ENCODE results near the gene GLRA3.
"Not testable (repeated sequence)": the region's sequence is repeated elsewhere in the genome, so short reads cannot be mapped to it uniquely, and the experiment has no call there.

GLRA3 gene

DNA sequence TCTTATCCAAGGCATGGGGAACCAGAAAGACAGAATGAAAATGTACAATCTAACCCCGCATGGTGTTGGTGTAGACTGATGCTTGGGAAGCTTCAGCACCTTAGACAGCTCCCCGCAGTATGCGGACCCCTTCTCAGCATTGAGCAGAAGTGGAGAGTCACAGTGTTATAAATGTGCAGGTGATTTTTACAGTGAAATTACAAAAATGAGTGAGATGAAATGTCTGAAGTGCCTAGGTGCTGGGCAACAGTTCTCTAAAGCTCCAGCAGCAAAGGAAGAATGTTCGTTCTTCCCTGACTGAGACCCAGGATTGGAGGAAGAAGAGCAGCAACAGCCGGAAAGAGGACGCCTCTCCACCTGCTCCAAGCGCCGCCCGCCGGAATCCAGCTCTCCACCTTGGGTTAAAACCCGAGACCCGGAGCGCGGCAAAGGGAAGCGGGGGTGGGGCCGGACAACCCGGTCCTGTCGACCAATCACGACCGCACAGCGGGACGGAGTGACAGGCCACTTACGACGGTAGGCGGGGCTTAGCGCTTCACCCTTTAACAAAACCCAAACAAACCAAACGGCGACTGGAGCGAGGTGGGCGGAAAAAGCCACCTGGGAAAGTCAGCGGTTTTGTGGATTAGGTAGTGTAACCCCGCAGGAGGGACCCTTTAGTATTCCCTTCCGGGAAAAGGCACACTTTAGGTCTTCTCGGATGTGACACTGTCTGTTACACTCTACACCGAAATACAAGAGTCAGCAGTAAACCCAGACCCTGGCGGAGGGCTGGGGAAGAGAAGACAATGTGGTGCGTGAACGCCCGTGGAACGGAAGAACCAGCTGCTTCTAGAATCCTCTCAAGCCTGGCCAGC, at the start of gene GLRA3:
Gene GLRA3 (minus strand): TSS at position 403 of the 857 bp plus-strand sequence. CDS start 436 bp downstream, outside the sequence.
- Mint-ChIP-seq H3K27me3 (peaks cover 14% of the 10 kb centered on the region), H3K9me3 (peaks cover 3% of the 10 kb centered on the region), H3K4me3 (no peak within 1 kb of the TSS), H3K27ac (no peak within 1 kb of the TSS), H3K4me1 (ENCODE audit: low read depth) (no peaks in the 10 kb centered on the region), H3K36me3 (ENCODE audit: low read depth) (no peaks in the 10 kb centered on the region)
- intact Hi-C loops (cut with micrococcal nuclease), result no loop called here

DNA sequence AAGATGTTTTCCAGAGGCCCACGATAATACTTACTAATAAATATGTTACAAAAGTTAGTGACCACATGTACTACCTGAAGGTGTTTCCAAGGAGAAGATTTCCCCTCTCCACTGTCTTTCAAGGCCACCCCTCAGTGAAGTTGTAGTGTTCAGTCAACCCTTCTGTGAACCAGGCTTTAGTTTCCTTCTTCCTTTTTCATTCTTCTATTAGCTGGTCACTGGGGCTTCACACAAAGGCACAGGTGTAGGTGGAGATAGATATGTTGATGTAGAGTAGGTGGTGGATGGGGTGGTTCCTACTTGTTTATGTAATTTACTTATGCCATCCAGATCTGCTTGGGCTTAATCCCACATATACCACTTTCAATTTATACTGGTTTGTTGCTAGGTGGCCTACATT, 45.9 kb upstream of the GLRA3 start:
- Mint-ChIP-seq H3K4me1 (ENCODE audit: low read depth) (no peaks in the 10 kb centered on the region), H3K4me3 (no peak overlapping the region), H3K9me3 (no peaks in the 10 kb centered on the region), H3K27me3 (no peaks in the 10 kb centered on the region), H3K36me3 (ENCODE audit: low read depth) (no peaks in the 10 kb centered on the region), H3K27ac (no peak overlapping the region)
- intact Hi-C loops (cut with micrococcal nuclease), result no loop called here

DNA sequence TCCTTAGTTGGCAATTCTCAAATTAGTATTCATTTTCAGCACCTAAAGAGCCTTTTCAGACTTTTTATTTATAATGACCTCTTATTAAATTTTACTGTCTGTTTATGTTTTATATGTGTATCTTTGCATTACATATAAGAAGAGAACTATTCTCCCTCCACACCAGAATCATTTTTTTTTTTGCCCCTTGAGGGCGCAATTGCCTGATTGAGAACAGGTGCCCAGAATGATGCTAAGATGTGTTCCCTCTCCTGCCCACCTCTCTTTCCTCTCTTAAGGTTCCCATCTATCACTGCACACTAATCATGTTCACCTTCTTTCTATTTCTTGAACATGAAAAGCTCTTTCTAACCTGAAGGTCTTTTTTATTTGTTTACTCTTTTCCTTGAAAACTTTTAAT, 44.9 kb upstream of the GLRA3 start:
- Mint-ChIP-seq H3K4me1 (ENCODE audit: low read depth) (no peaks in the 10 kb centered on the region), H3K9me3 (no peaks in the 10 kb centered on the region), H3K27ac (no peak overlapping the region), H3K27me3 (no peaks in the 10 kb centered on the region), H3K36me3 (ENCODE audit: low read depth) (no peaks in the 10 kb centered on the region), H3K4me3 (no peak overlapping the region)
- intact Hi-C loops (cut with micrococcal nuclease), result no loop called here

DNA sequence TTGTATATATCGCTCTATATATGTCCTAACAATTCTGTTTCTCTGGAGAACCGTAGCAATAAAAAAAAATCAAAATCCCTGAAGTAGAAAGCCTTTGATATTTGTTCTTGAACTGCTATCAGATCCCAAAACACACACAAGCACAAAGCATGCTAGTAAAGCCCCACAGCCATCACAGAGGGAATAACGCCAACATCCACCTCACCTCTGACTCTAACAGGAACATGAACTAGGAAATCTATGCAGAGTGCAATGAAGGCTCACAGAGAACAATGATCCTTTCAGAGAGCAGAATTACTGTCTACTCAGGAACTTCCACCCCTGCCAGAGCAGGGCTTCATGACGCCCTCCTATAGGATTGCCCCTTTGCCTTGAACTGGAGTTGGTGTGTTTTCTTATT, 44.1 kb upstream of the GLRA3 start:
- H3K27me3 Mint-ChIP-seq; H3K4me3 Mint-ChIP-seq; H3K27ac Mint-ChIP-seq; intact Hi-C loops (cut with micrococcal nuclease); H3K36me3 Mint-ChIP-seq (ENCODE audit: low read depth); H3K9me3 Mint-ChIP-seq; H3K4me1 Mint-ChIP-seq (ENCODE audit: low read depth): not testable (repeated sequence)

DNA sequence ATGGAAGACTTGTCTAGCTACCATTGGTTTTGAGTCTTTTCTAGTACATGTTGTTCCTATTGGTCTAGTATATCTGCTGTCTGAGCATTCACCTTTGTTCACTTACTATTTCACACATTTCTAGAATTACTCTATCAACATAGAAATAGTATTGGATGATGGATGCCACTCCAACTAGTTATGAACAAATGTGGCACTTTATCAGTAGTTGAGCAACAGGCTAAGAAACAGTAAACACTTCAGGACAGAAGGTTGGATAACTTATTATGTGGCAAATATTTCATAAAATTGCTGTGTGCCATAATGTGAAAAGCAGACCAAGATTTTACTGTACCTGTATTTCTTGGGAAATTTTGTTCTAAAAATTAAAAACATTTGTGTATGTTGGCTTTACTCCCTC, 42.4 kb upstream of the GLRA3 start:
- no peaks in the 10 kb centered on the region for H3K36me3 Mint-ChIP-seq (ENCODE audit: low read depth)
- no peak overlapping the region for H3K27ac Mint-ChIP-seq
- no peaks in the 10 kb centered on the region for H3K9me3 Mint-ChIP-seq
- intact Hi-C loops (cut with micrococcal nuclease), result no loop called here
- no peaks in the 10 kb centered on the region for H3K4me1 Mint-ChIP-seq (ENCODE audit: low read depth)
- H3K27me3 Mint-ChIP-seq, result no peaks in the 10 kb centered on the region
- no peak overlapping the region for H3K4me3 Mint-ChIP-seq

DNA sequence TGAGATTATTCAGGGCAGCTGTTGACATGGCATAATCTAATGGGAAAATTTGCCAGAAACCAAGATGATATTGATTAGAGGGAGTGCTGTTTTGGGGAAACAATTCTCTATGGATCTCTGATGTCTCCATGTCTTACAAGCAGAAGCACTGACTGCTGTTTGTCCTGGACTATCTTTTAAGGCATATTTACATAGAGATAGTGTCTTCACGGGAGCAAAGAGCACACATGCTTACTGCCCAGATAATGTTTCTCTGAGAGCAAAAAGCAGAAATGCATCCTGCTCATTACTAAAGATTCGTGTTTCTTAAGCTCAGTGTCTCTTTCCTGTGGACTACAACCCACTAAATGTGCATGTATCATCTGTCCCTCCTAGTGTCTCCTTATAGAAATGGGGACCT, 41.3 kb upstream of the GLRA3 start:
- H3K4me1 Mint-ChIP-seq (ENCODE audit: low read depth), result no peaks in the 10 kb centered on the region
- intact Hi-C loops (cut with micrococcal nuclease), result no loop called here
- no peak overlapping the region for H3K27ac Mint-ChIP-seq
- no peaks in the 10 kb centered on the region for H3K36me3 Mint-ChIP-seq (ENCODE audit: low read depth)
- no peaks in the 10 kb centered on the region for H3K27me3 Mint-ChIP-seq
- H3K4me3 Mint-ChIP-seq, result no peak overlapping the region
- no peaks in the 10 kb centered on the region for H3K9me3 Mint-ChIP-seq

DNA sequence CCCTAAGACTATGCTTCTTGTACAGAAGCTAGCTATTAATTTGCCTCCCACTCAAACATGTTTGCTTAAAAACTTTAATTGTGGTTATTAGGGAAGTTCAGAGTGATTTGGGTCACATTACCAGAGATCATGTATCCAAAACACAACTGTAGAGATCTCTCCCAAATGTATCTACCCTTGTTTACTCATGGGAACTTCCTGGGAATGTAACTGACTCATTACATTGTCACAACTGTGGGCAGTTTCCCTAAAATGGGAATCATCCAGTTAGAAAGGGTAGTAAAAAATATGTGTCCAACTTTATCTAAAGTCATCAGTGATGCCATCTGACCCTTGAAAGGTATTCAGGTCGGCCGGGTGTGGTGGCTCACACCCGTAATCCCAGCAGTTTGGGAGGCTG, 40.3 kb upstream of the GLRA3 start:
- Mint-ChIP-seq H3K27me3 (no peaks in the 10 kb centered on the region), H3K36me3 (ENCODE audit: low read depth) (no peaks in the 10 kb centered on the region), H3K4me1 (ENCODE audit: low read depth) (no peaks in the 10 kb centered on the region), H3K4me3 (no peak overlapping the region), H3K9me3 (no peaks in the 10 kb centered on the region), H3K27ac (no peak overlapping the region)
- intact Hi-C loops (cut with micrococcal nuclease), result no loop called here

DNA sequence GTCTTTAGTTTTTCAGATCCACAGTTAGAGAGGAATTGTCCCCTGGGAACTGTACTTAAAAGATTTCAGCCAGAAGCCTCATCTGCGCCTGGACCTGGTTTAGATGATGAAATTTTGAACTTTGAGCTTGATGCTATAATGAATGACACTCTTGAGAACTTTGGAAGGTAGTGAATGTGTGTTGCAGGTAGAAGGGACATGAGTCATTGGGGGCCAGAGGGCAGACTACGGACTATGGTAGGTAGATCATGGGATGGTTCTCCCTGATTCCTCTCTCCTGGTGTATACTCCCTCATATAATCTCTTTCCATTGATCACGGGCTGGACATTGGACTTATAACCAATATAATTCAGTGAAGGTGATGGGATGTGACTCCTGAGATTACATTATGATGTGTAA, 38.9 kb upstream of the GLRA3 start:
- H3K4me1 Mint-ChIP-seq (ENCODE audit: low read depth), result no peaks in the 10 kb centered on the region
- no peak overlapping the region for H3K27ac Mint-ChIP-seq
- H3K4me3 Mint-ChIP-seq, result no peak overlapping the region
- intact Hi-C loops (cut with micrococcal nuclease), result no loop called here
- H3K36me3 Mint-ChIP-seq (ENCODE audit: low read depth), result no peaks in the 10 kb centered on the region
- no peaks in the 10 kb centered on the region for H3K27me3 Mint-ChIP-seq
- no peaks in the 10 kb centered on the region for H3K9me3 Mint-ChIP-seq

DNA sequence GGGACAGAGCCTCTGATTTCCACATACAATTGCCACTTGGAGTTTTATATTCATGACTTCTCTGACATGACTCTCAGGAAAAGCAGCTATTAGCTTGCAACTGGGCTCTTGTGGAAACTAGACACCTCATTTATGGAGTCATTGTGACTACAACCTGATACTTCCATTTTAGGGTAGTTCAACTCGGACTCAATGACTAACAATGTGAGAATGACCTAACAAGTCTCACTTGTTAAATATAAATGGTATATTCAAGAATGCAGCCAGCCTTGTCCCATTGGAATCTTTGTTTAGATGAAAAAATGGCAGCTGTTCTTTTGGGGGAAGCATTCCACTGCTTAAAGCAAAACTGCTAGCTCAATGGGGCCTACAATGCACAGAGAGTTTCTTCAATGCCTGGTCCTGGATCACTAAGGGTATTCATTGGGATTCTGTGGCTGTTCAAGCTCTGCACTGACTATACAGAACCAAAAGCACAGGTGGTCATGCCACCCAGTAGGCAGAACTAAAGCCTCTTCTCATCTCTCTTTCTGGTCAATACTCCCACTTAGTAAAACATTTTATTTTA, 36.5 kb upstream of the GLRA3 start:
- Mint-ChIP-seq H3K27me3 (no peaks in the 10 kb centered on the region), H3K27ac (no peak overlapping the region), H3K4me3 (no peak overlapping the region), H3K4me1 (ENCODE audit: low read depth) (no peaks in the 10 kb centered on the region), H3K36me3 (ENCODE audit: low read depth) (no peaks in the 10 kb centered on the region), H3K9me3 (no peaks in the 10 kb centered on the region)
- intact Hi-C loops (cut with micrococcal nuclease), result no loop called here

DNA sequence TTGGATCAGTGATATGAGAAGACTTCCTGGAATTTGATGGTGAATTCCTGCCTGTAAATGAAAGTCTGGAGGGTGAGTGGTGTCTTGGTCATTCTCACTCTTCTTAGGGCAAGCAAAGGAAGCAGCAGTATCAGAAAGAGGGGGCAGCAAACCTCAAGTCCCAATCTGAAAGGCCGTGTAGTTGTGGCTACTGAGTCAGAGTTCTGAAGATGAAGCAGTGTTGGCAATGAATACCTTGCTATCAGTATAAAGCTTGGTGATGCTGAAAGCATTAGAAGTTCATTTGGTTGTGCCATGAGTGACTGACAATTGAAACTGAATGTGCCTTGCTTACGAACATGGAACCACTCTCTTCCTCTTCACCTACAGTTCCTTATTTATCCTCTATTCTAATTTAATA, 35.0 kb upstream of the GLRA3 start:
- intact Hi-C loops (cut with micrococcal nuclease), result no loop called here

DNA sequence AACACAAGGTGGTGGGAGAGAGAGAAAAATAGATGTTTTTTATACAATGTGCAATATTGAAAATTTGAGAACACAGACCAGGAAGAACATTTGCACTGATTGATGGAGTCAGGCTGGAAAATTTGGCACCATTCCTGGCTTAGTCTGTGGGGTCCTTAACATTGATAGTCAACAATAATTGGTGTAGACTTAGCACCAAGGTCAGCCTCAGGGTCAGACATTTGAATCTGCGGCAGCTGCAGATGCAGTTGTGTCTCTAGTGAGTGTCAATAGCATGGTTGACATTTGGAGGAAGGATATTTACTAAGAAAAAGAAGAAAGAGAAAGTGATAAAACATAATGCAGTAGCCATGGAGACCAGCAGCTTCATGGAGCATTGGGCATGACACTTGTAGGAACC, 31.5 kb upstream of the GLRA3 start:
- H3K9me3 Mint-ChIP-seq, result peaks cover 11% of the 10 kb centered on the region
- no peaks in the 10 kb centered on the region for H3K36me3 Mint-ChIP-seq (ENCODE audit: low read depth)
- intact Hi-C loops (cut with micrococcal nuclease), result no loop called here
- H3K27me3 Mint-ChIP-seq, result no peaks in the 10 kb centered on the region
- H3K4me1 Mint-ChIP-seq (ENCODE audit: low read depth), result no peaks in the 10 kb centered on the region
- H3K27ac Mint-ChIP-seq, result no peak overlapping the region
- H3K4me3 Mint-ChIP-seq, result no peak overlapping the region

More for the DNA sequence above, 35.0 kb upstream of the GLRA3 start:
- no peaks in the 10 kb centered on the region for H3K27me3 Mint-ChIP-seq
- no peak overlapping the region for H3K4me3 Mint-ChIP-seq
- H3K4me1 Mint-ChIP-seq (ENCODE audit: low read depth), result no peaks in the 10 kb centered on the region
- no peaks in the 10 kb centered on the region for H3K36me3 Mint-ChIP-seq (ENCODE audit: low read depth)
- H3K27ac Mint-ChIP-seq, result no peak overlapping the region
- no peaks in the 10 kb centered on the region for H3K9me3 Mint-ChIP-seq

DNA sequence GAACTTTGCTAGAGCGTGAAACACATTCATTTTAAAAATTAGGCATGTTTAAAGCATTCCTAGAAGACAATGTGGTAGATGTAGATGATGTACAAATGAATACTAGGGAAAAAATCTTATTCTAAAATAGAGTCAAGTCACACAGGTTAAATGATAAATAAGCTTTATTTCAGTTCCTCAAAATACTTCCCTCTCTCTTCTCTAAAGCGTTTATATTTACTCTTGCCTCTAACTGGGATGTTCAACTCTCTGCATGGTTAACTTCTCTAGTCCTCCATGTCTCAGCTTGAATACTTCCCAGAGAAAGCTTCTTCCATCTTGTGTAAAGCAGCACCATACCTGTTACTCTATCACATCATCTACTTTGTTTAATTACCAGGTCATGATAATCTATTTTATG, 30.9 kb upstream of the GLRA3 start:
- Mint-ChIP-seq H3K27me3 (no peaks in the 10 kb centered on the region), H3K4me1 (ENCODE audit: low read depth) (no peaks in the 10 kb centered on the region), H3K27ac (no peak overlapping the region), H3K9me3 (peaks cover 11% of the 10 kb centered on the region), H3K4me3 (no peak overlapping the region), H3K36me3 (ENCODE audit: low read depth) (no peaks in the 10 kb centered on the region)
- intact Hi-C loops (cut with micrococcal nuclease), result no loop called here

DNA sequence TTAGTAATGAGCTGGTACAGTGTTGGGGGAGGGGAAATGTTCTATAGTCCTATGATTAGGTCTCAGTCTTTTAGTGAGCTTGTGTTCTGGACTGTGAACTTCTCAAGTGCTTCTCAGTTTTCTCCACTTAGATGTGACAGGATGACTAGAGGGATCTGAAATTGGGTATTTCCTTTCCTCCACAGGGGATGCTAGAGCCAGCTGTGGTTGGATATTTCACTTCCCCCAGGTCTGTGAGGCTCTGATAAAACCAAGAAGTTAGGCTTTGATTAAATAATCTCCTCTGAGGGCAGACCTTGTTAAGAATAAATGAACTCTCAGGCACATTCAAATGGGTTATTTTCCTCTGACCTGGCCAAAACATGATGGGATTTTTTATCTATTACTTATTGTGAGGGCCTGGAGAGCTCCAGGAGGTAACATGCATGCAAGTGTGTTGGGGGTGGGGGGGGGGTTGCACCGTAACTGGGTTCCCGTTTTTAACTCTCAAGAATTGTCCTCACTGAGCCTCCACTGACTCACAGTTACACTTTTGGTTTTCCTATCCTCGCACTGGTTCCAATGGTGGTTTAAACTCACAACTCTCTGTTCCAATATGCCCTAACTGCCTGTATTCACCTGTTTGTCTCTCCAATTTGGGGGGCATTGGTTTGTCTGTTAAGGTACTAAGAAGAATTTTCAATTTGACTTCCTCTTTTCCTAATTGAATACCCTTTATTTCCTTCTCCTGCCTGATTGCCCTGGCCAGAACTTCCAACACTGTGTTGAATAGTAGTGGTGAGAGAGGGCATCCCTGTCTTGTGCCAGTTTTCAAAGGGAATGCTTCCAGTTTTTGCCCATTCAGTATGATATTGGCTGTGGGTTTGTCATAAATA, 28.1 kb upstream of the GLRA3 start:
- Mint-ChIP-seq H3K4me3 (no peak overlapping the region), H3K9me3 (peaks cover 11% of the 10 kb centered on the region), H3K27ac (no peak overlapping the region), H3K4me1 (ENCODE audit: low read depth) (no peaks in the 10 kb centered on the region), H3K27me3 (no peaks in the 10 kb centered on the region), H3K36me3 (ENCODE audit: low read depth) (no peaks in the 10 kb centered on the region)
- intact Hi-C loops (cut with micrococcal nuclease), result no loop called here

DNA sequence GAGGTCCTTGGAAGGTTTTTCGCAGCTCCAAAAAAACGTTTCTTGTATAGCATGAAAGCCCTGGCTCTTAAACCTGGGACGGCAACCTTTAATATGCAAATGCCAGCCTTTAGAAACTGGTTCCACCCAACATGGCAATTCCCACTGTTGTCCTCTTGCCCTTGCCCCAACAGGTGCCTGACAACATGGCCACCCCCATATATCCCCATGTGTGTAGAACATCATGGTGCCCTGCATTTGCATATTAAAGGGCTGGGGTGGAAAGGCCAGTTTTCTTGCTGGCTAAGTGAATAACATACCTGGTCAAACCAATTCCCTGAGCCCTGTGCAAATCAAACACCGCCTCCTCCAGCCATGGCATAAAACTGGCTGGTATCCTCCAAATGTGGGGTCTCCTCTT, 26.0 kb upstream of the GLRA3 start:
- Mint-ChIP-seq H3K4me3 (no peak overlapping the region), H3K9me3 (peaks cover 11% of the 10 kb centered on the region), H3K36me3 (ENCODE audit: low read depth) (no peaks in the 10 kb centered on the region), H3K4me1 (ENCODE audit: low read depth) (no peaks in the 10 kb centered on the region), H3K27ac (no peak overlapping the region), H3K27me3 (no peaks in the 10 kb centered on the region)
- intact Hi-C loops (cut with micrococcal nuclease), result no loop called here

All from dendritic cell treated with granulocyte-macrophage colony-stimulating factor and Interleukin-4, amounts not matched to agents 40 ng/mL and 50 ng/mL, for 4 days (primary cell).